ENCODE measurements around the gene ZFYVE19.

Gene ZFYVE19

GRCh38 chr15:40782609-40783227, 24.2 kb upstream of the ZFYVE19 start:
- WGBS: 77% methylated on average over 8 of the region's 8 CpGs

GRCh38 chr15:40785164-40785563, 21.7 kb upstream of the ZFYVE19 start:
- peaks cover 30% of the 10 kb centered on the region for H3K4me1 ChIP-seq (ENCODE audit: insufficient read depth, low read length)
- H3K9ac ChIP-seq (ENCODE audit: low read depth, low read length): no peak overlapping the region
- no peak overlapping the region for H3K27ac ChIP-seq (ENCODE audit: low read depth, low read length)
- H3K36me3 ChIP-seq (ENCODE audit: insufficient read depth, low read length): no peaks in the 10 kb centered on the region
- 97% methylated on average over 2 of the region's 3 CpGs for WGBS
- H3K27me3 ChIP-seq (ENCODE audit: insufficient read depth, low read length): no peaks in the 10 kb centered on the region
- H3K9me3 ChIP-seq (ENCODE audit: insufficient read depth, low read depth, low read length): no peaks in the 10 kb centered on the region
- H3K4me3 ChIP-seq (ENCODE audit: low read length): no peak overlapping the region

More at GRCh38 chr15:40782609-40783227, 24.2 kb upstream of the ZFYVE19 start:
- H3K4me1 ChIP-seq (ENCODE audit: insufficient read depth, low read length): peaks cover 22% of the 10 kb centered on the region
- H3K27ac ChIP-seq (ENCODE audit: low read depth, low read length): no peak overlapping the region
- H3K9ac ChIP-seq (ENCODE audit: low read depth, low read length): no peak overlapping the region
- H3K27me3 ChIP-seq (ENCODE audit: insufficient read depth, low read length): no peaks in the 10 kb centered on the region
- no peaks in the 10 kb centered on the region for H3K9me3 ChIP-seq (ENCODE audit: insufficient read depth, low read depth, low read length)
- no peak overlapping the region for H3K4me3 ChIP-seq (ENCODE audit: low read length)
- peaks cover 17% of the 10 kb centered on the region for H3K36me3 ChIP-seq (ENCODE audit: insufficient read depth, low read length)

GRCh38 chr15:40785814-40786213, 21.1 kb upstream of the ZFYVE19 start:
- Histone ChIP-seq H3K36me3 (ENCODE audit: insufficient read depth, low read length) (no peaks in the 10 kb centered on the region), H3K27ac (ENCODE audit: low read depth, low read length) (no peak overlapping the region), H3K9me3 (ENCODE audit: insufficient read depth, low read depth, low read length) (no peaks in the 10 kb centered on the region), H3K27me3 (ENCODE audit: insufficient read depth, low read length) (no peaks in the 10 kb centered on the region), H3K4me3 (ENCODE audit: low read length) (no peak overlapping the region), H3K9ac (ENCODE audit: low read depth, low read length) (no peak overlapping the region), H3K4me1 (ENCODE audit: insufficient read depth, low read length) (peaks cover 30% of the 10 kb centered on the region)
- 91% methylated on average over 1 of the region's 2 CpGs for WGBS

DNA sequence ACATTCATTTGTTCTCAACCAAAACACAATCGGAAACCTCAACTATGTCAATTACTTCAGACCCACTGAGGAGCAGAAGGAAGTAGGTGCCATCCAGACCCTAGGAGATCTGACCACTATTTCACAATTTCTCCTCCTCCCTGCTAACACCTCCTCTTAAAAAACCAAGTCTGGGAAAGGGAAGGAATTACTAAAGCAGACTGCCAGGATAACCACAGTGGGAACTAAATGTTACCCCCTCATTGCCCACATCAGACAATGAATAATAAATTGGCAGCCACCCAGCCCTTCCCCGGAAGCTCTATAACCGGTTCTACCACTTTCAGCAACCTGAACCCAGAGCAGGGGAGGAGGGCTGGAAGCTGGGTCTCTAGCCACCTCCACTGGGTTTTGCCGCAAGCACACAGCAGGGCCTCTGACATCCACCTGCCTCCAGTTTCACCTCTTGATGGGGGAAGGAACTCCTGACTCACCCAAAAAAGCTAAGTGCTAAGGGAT, 19.5 kb upstream of the ZFYVE19 start:
- Histone ChIP-seq H3K9me3 (ENCODE audit: insufficient read depth, low read depth, low read length) (no peaks in the 10 kb centered on the region), H3K4me1 (ENCODE audit: insufficient read depth, low read length) (peaks cover 30% of the 10 kb centered on the region), H3K27me3 (ENCODE audit: insufficient read depth, low read length) (no peaks in the 10 kb centered on the region), H3K4me3 (ENCODE audit: low read length) (peak overlapping the region; percentile 17; the same call in 1 of the 2 replicates), H3K9ac (ENCODE audit: low read depth, low read length) (no peak overlapping the region), H3K27ac (ENCODE audit: low read depth, low read length) (peak overlapping the region; percentile 6; the same call in 1 of the 2 replicates), H3K36me3 (ENCODE audit: insufficient read depth, low read length) (peaks cover 7% of the 10 kb centered on the region; the same call in 1 of the 2 replicates)
- WGBS: 73% methylated on average over 4 of the region's 4 CpGs

DNA sequence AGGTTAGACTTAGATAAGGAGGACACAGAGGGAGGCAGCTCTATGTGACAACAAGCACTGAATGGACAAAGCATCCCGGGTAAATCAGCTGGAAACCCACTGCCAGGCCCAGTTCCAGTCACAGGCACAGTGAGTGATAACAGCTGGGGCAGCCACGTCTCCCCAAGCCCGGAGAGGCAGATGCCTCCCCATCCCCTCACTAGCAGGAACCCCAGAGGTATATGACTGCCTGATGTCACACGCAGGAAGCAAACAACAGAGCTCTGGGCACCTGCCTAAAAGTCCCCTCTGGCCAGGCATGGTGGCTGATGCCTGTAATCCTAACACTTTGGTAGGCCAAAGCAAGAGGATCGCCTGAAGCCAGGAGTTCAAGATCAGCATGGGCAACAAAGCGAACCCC, 18.9 kb upstream of the ZFYVE19 start:
- H3K27ac ChIP-seq (ENCODE audit: low read depth, low read length): peak overlapping the region; percentile 7; the same call in 1 of the 2 replicates

GRCh38 chr15:40789119-40789518, 17.8 kb upstream of the ZFYVE19 start:
- Histone ChIP-seq H3K9me3 (ENCODE audit: insufficient read depth, low read depth, low read length) (no peaks in the 10 kb centered on the region), H3K27ac (ENCODE audit: low read depth, low read length) (no peak overlapping the region), H3K4me1 (ENCODE audit: insufficient read depth, low read length) (peaks cover 30% of the 10 kb centered on the region), H3K36me3 (ENCODE audit: insufficient read depth, low read length) (peaks cover 7% of the 10 kb centered on the region; the same call in 1 of the 2 replicates), H3K9ac (ENCODE audit: low read depth, low read length) (no peak overlapping the region), H3K4me3 (ENCODE audit: low read length) (no peak overlapping the region), H3K27me3 (ENCODE audit: insufficient read depth, low read length) (no peaks in the 10 kb centered on the region)
- WGBS: 89% methylated on average over 5 of the region's 5 CpGs

More for the DNA sequence above, 18.9 kb upstream of the ZFYVE19 start:
- 80% methylated on average over 6 of the region's 6 CpGs for WGBS
- Histone ChIP-seq H3K36me3 (ENCODE audit: insufficient read depth, low read length) (peaks cover 7% of the 10 kb centered on the region; the same call in 1 of the 2 replicates), H3K4me1 (ENCODE audit: insufficient read depth, low read length) (peaks cover 30% of the 10 kb centered on the region), H3K27me3 (ENCODE audit: insufficient read depth, low read length) (no peaks in the 10 kb centered on the region), H3K4me3 (ENCODE audit: low read length) (no peak overlapping the region), H3K9ac (ENCODE audit: low read depth, low read length) (no peak overlapping the region), H3K9me3 (ENCODE audit: insufficient read depth, low read depth, low read length) (no peaks in the 10 kb centered on the region)

GRCh38 chr15:40789999-40790398, 16.9 kb upstream of the ZFYVE19 start:
- H3K9me3 ChIP-seq (ENCODE audit: insufficient read depth, low read depth, low read length): no peaks in the 10 kb centered on the region
- H3K27me3 ChIP-seq (ENCODE audit: insufficient read depth, low read length): no peaks in the 10 kb centered on the region
- no peak overlapping the region for H3K27ac ChIP-seq (ENCODE audit: low read depth, low read length)
- H3K4me1 ChIP-seq (ENCODE audit: insufficient read depth, low read length): peaks cover 30% of the 10 kb centered on the region
- H3K36me3 ChIP-seq (ENCODE audit: insufficient read depth, low read length): peaks cover 7% of the 10 kb centered on the region; the same call in 1 of the 2 replicates
- WGBS: 90% methylated on average over 8 of the region's 8 CpGs
- H3K9ac ChIP-seq (ENCODE audit: low read depth, low read length): no peak overlapping the region
- H3K4me3 ChIP-seq (ENCODE audit: low read length): no peak overlapping the region

DNA sequence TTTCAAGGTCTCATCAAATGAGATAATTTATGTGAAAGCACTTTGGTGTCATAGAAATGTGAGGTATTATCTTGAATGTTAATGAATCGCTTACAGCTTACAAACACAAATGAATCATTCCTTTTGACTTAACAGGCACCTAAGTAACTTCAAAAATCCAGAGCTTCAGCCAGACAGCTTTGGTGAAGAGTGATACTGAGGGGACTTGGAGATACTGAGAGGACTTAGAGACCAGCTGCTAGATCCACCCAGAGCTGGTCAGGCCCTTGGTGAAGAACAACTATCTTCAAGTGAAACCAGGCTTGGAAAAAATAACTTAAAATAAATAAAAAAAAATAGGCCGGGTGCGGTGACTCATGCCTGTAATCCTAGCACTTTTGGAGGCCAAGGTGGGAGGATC, 16.2 kb upstream of the ZFYVE19 start:
- H3K36me3 ChIP-seq (ENCODE audit: insufficient read depth, low read length): peaks cover 7% of the 10 kb centered on the region; the same call in 1 of the 2 replicates
- H3K9ac ChIP-seq (ENCODE audit: low read depth, low read length): no peak overlapping the region
- H3K9me3 ChIP-seq (ENCODE audit: insufficient read depth, low read depth, low read length): no peaks in the 10 kb centered on the region
- no peaks in the 10 kb centered on the region for H3K27me3 ChIP-seq (ENCODE audit: insufficient read depth, low read length)
- WGBS: 93% methylated on average over 2 of the region's 3 CpGs
- H3K27ac ChIP-seq (ENCODE audit: low read depth, low read length): no peak overlapping the region
- H3K4me3 ChIP-seq (ENCODE audit: low read length): no peak overlapping the region
- H3K4me1 ChIP-seq (ENCODE audit: insufficient read depth, low read length): peaks cover 24% of the 10 kb centered on the region

DNA sequence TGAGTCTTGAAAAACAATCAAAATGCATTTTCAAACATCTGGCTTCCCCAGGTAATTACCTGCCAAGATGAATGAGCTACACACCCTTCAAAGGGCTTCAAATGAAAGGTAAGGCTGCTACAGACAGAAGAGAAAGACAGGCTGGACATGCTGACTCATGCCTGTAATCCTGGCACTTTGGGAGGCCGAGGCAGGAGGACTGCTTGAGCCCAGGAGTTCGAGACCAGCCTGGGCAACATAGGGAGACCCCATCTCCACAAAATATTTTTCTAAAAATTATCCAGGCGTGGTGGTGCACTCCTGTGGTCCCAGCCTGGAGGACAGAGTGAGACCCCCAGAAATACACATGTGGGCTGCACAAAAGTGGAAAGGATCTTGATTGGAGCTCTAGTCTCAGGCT, 14.5 kb upstream of the ZFYVE19 start:
- Histone ChIP-seq H3K9ac (ENCODE audit: low read depth, low read length) (no peak overlapping the region), H3K27ac (ENCODE audit: low read depth, low read length) (no peak overlapping the region), H3K4me1 (ENCODE audit: insufficient read depth, low read length) (peaks cover 19% of the 10 kb centered on the region), H3K4me3 (ENCODE audit: low read length) (no peak overlapping the region), H3K9me3 (ENCODE audit: insufficient read depth, low read depth, low read length) (no peaks in the 10 kb centered on the region), H3K36me3 (ENCODE audit: insufficient read depth, low read length) (peaks cover 7% of the 10 kb centered on the region; the same call in 1 of the 2 replicates), H3K27me3 (ENCODE audit: insufficient read depth, low read length) (no peaks in the 10 kb centered on the region)
- 91% methylated on average over 3 of the region's 3 CpGs for WGBS

DNA sequence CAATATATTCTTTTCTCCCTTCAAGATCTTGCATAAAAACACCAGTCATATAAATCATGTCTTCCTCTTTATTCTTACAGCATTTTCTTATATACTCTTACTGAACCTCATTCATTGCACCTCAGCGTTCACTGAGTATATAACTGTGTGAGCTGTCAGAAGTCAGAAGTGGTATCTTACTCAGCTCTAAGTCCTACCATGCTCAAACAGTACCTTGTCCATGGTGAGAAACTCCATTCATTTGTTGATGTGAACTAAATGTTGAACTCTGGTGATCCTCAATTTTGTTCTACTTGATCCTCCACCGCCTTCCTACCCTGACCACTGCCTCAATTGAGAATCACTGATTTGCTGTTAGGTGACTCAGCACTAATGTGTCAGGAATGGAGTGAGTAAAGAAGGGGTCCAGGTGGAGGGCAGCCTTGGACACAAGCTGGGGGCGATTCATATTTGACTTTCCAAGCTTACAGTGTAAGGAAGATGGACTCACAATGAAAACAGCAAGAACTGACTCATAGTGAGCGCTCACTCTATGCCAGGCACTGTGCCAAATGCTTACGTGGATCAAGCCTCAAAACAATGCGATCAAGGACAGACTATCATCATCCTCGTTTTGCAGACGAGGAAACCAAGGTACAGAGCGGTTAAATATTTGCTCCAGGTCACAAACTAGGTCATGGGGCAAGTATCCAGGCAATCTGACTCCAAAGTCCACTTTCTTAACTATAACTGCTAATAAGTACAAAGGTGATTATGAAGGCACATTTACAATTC, 13.5 kb upstream of the ZFYVE19 start:
- Histone ChIP-seq H3K27me3 (ENCODE audit: insufficient read depth, low read length) (no peaks in the 10 kb centered on the region), H3K4me3 (ENCODE audit: low read length) (no peak overlapping the region), H3K36me3 (ENCODE audit: insufficient read depth, low read length) (peaks cover 7% of the 10 kb centered on the region; the same call in 1 of the 2 replicates), H3K27ac (ENCODE audit: low read depth, low read length) (no peak overlapping the region), H3K4me1 (ENCODE audit: insufficient read depth, low read length) (peaks cover 12% of the 10 kb centered on the region; the same call in 1 of the 2 replicates), H3K9me3 (ENCODE audit: insufficient read depth, low read depth, low read length) (no peaks in the 10 kb centered on the region), H3K9ac (ENCODE audit: low read depth, low read length) (no peak overlapping the region)
- 93% methylated on average over 8 of the region's 9 CpGs for WGBS

GRCh38 chr15:40796041-40796440, 10.8 kb upstream of the ZFYVE19 start:
- peaks cover 7% of the 10 kb centered on the region; the same call in 1 of the 2 replicates for H3K36me3 ChIP-seq (ENCODE audit: insufficient read depth, low read length)
- no peak overlapping the region for H3K27ac ChIP-seq (ENCODE audit: low read depth, low read length)
- no peaks in the 10 kb centered on the region for H3K9me3 ChIP-seq (ENCODE audit: insufficient read depth, low read depth, low read length)
- H3K27me3 ChIP-seq (ENCODE audit: insufficient read depth, low read length): no peaks in the 10 kb centered on the region
- no peak overlapping the region for H3K9ac ChIP-seq (ENCODE audit: low read depth, low read length)
- 69% methylated on average over 2 of the region's 2 CpGs for WGBS
- peaks cover 17% of the 10 kb centered on the region for H3K4me1 ChIP-seq (ENCODE audit: insufficient read depth, low read length)
- no peak overlapping the region for H3K4me3 ChIP-seq (ENCODE audit: low read length)
